ENCODE results near the gene SPRING1. TPM values are rescaled to one million over a fixed set of nuclear protein-coding genes. Genes with fewer than 3 reads are reported as not detected.

The SPRING1 gene
- total and polyA plus RNA-seq, 2 of the 4 experiments (the other 2 are of a cell fraction) = 12.4 to 14.0 TPM

DNA sequence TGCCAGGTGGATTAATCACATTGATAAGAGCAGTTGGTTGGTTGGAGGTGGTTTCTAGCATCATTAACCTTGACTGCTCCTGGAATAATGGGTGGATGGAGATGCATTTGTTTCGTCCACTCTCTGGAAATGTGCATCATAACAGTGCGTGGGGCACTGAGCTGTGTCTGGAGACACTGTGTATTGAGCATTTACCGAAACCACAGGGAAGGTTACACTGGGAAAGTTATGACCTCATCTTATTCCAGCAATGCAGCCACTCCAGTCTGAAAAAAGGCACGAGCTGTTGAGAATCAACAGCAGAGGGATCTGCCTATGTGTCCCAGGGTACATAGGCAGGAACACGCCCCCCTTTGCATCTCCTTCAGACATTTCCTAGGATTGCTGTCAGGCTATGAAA, 27.4 kb upstream of the SPRING1 start:
- Histone ChIP-seq H3K9me1 (ENCODE audit: insufficient read depth, low read length) (no peaks in the 10 kb centered on the region), H4K5ac (ENCODE audit: low read depth, low read length) (no peak overlapping the region), H2AK5ac (ENCODE audit: low read depth, low read length) (no peak overlapping the region), H3K4me1 (ENCODE audit: control insufficient read depth, insufficient read depth, low read length) (no peaks in the 10 kb centered on the region), H4K8ac (ENCODE audit: low read depth in 2 of 2, low read length in 2 of 2) (no peak overlapping the region), H3K4me3 (ENCODE audit: insufficient read depth, low read depth, low read length) (no peak overlapping the region), H3K9me3 (ENCODE audit: control insufficient read depth, insufficient read depth, low read length) (no peaks in the 10 kb centered on the region), H3K9ac (ENCODE audit: low read depth, low read length) (no peak overlapping the region), H4K91ac (ENCODE audit: insufficient read depth, low read depth, low read length) (no peak overlapping the region), H3K56ac (ENCODE audit: extremely low read depth, insufficient read depth, low read length) (no peak overlapping the region), H3K4ac (ENCODE audit: low read depth, low read length) (no peak overlapping the region), H3K4me2 (ENCODE audit: low read depth, low read length) (no peak overlapping the region), H3K79me1 (ENCODE audit: low read depth in 1 of 2, low read length in 2 of 2) (no peaks in the 10 kb centered on the region), H3K14ac (replicated peaks; ENCODE audit: low read depth, low read length) (no peak overlapping the region), H3K27ac (ENCODE audit: insufficient read depth, low read length) (no peak overlapping the region), H2BK120ac (ENCODE audit: low read depth, low read length) (no peak overlapping the region), H3K36me3 (ENCODE audit: control insufficient read depth, insufficient read depth, low read length) (no peaks in the 10 kb centered on the region), H2BK20ac (ENCODE audit: low read depth, low read length) (no peak overlapping the region), H3K18ac (ENCODE audit: low read depth, low read length) (no peak overlapping the region), H3K23ac (ENCODE audit: low read depth, low read length) (no peak overlapping the region), H2AK9ac (replicated peaks; ENCODE audit: low read depth, low read length, poor library complexity) (no peak overlapping the region), H4K20me1 (ENCODE audit: insufficient read depth, low read length) (no peaks in the 10 kb centered on the region), H2BK5ac (ENCODE audit: low read depth, low read length, poor library complexity, severe bottlenecking) (no peak overlapping the region), H2BK15ac (ENCODE audit: low read depth, low read length) (no peak overlapping the region), H3K27me3 (ENCODE audit: control insufficient read depth, insufficient read depth, low read length) (no peaks in the 10 kb centered on the region), H2AFZ (replicated peaks; ENCODE audit: low read length, poor library complexity) (no peak overlapping the region)
- DNase-seq (no peak), ATAC-seq (ENCODE audit: low read depth) (no peak)
- CTCF ChIA-PET = interaction anchor here (0.6 kb wide), 1 partner anchor 34 kb away, joined by 3 read pairs; no protein-coding TSS in a partner anchor
- 67% methylated on average over 1 of the region's 5 CpGs; no CpG with 5 or more reads in 1 of the 2 experiments for WGBS, 2 experiments (ENCODE audit: extremely low coverage in 2 of 2, insufficient read length in 1 of 2)
- BruUV-seq (replicated peaks) = no TSS peak
- POLR2A ChIA-PET (ENCODE audit: unreplicated experiment) = no interaction called here
- dilution Hi-C loops (cut with HindIII; ENCODE audit: low sequenced_read_pairs, unreplicated experiment) (no loop called here), in situ Hi-C loops (cut with MboI; ENCODE audit: low sequenced_read_pairs) (no loop called here), intact Hi-C loops (cut with micrococcal nuclease) (no loop called here)
- TF ChIP-seq RCOR1 (IDR thresholded peaks at IDR 0.05; ENCODE audit: insufficient replicate concordance, low read length) (no peak), POLR2A (IDR thresholded peaks at IDR 0.05; ENCODE audit: low read depth, low read length) (no peak), SMC3 (IDR thresholded peaks at IDR 0.05; ENCODE audit: low read depth, low read length) (no peak)
